Smooth muscle cell (in vitro differentiated cells): ENCODE measurements around the gene USP2. TPM values are rescaled to one million over a fixed set of nuclear protein-coding genes. Genes with fewer than 3 reads are reported as not detected.

Source experiments
- DNase-seq: peaks from one replicate; lab custom pipeline; 2025; ENCODE audit not compliant: unreplicated experiment; lab: John Stamatoyannopoulos, UW
- H2AFZ ChIP-seq: fragments of 200-600 bp; sonication (generic); 2 replicates; pipeline ENCODE4 v1.6.0; 2016; ENCODE audit warnings: antibody characterized with exemption, low read depth, mild to moderate bottlenecking
- H3F3A ChIP-seq: fragments of 200-600 bp; sonication (generic); 2 replicates; pipeline ENCODE4 v1.6.0; 2017; ENCODE audit warnings: antibody characterized with exemption, low read depth
- H3K27ac ChIP-seq: fragments of 200-600 bp; sonication (generic); 2 replicates; pipeline ENCODE4 v1.5.1; 2016; ENCODE audit warnings: low read depth, mild to moderate bottlenecking
- H3K27me3 ChIP-seq: fragments of 200-600 bp; sonication (generic); 2 replicates; pipeline ENCODE4 v1.6.1; 2016; ENCODE audit warnings: low read depth, mild to moderate bottlenecking
- H3K36me3 ChIP-seq: fragments of 200-600 bp; sonication (generic); 2 replicates; pipeline ENCODE4 v1.5.1; 2016; ENCODE audit warnings: low read depth
- H3K4me1 ChIP-seq: fragments of 200-600 bp; sonication (generic); 2 replicates; pipeline ENCODE4 v1.5.1; 2016; ENCODE audit warnings: low read depth
- H3K4me2 ChIP-seq: fragments of 200-600 bp; sonication (generic); 2 replicates; pipeline ENCODE4 v1.6.0; 2016; ENCODE audit warnings: mild to moderate bottlenecking
- H3K4me3 ChIP-seq: fragments of 200-600 bp; sonication (generic); 2 replicates; pipeline ENCODE4 v1.5.1; 2016; ENCODE audit warnings: mild to moderate bottlenecking
- H3K79me2 ChIP-seq: fragments of 200-600 bp; sonication (generic); 2 replicates; pipeline ENCODE4 v1.6.0; 2016; ENCODE audit warnings: low read depth, mild to moderate bottlenecking
- H3K9ac ChIP-seq: fragments of 200-600 bp; sonication (generic); 2 replicates; pipeline ENCODE4 v1.6.0; 2016; ENCODE audit warnings: low read depth
- H3K9me3 ChIP-seq: fragments of 200-600 bp; sonication (generic); replicated peaks from 2 replicates; pipeline ENCODE4 v1.5.1; 2016; ENCODE audit warnings: low read depth
- H4K20me1 ChIP-seq: fragments of 200-600 bp; sonication (generic); 2 replicates; pipeline ENCODE4 v1.6.0; 2016; ENCODE audit warnings: low read depth
- CTCF ChIP-seq: fragments of 200-600 bp; sonication (generic); IDR thresholded peaks from 2 replicates; pipeline ENCODE4 v1.5.1; 2017; ENCODE audit warnings: borderline replicate concordance, mild to moderate bottlenecking, antibody characterized with exemption; ENCODE audit not compliant: insufficient read depth, poor library complexity, severe bottlenecking
- WGBS: methylation state at CpG from one replicate; pipeline ENCODE4 v1.1.7; 2016; ENCODE audit warnings: low lambda C conversion rate; 5-methylcytosine and 5-hydroxymethylcytosine counted together
- polyA plus RNA-seq: library from polyadenylated mRNA; unstranded; fragments of >200 nt; fragmentation: Nextera tagmentation; extraction: Ambion mirVana; gene quantifications from 2 replicates; pipeline ENCODE4 v1.2.1, GENCODE V29; 2016
- total RNA-seq: library from RNA; depleted of rRNA; stranded (reverse); fragments of >200 nt; gene quantifications from 2 replicates; pipeline ENCODE4 v1.2.3, GENCODE V29; 2014

USP2 gene
- total and polyA plus RNA-seq, 2 experiments from 2014 or later, result 0.25 to 1.4 TPM

- peak overlapping the region; percentile 60 for H3K4me3 ChIP-seq
- no peak for TF ChIP-seq CTCF
- no peaks in the 10 kb centered on the region for H3K79me2 ChIP-seq
- H2AFZ ChIP-seq, result peak overlapping the region; percentile 91
- H3K27ac ChIP-seq, result peak overlapping the region; percentile 41
- H3K27me3 ChIP-seq, result no peaks in the 10 kb centered on the region
- H3K9ac ChIP-seq, result peak overlapping the region; percentile 39
- peak overlapping the region; percentile 98 for H3K4me2 ChIP-seq
- no peak for DNase-seq
- no peaks in the 10 kb centered on the region for H3K36me3 ChIP-seq
- peaks cover 58% of the 10 kb centered on the region for H3K4me1 ChIP-seq
- no peaks in the 10 kb centered on the region for H4K20me1 ChIP-seq
- 37% methylated on average over 17 of the region's 17 CpGs for WGBS
- peaks cover 43% of the 10 kb centered on the region for H3F3A ChIP-seq
- H3K9me3 ChIP-seq, result no peaks in the 10 kb centered on the region
These were observed 61.2 kb downstream of the USP2 start for GRCh38 chr11:119320240-119320775.

GRCh38 chr11:119319700-119320239 is 61.7 kb downstream of the USP2 start:
- Histone ChIP-seq H3K4me2 (peak overlapping the region; percentile 100), H3K36me3 (no peaks in the 10 kb centered on the region), H3F3A (peaks cover 43% of the 10 kb centered on the region), H3K27me3 (no peaks in the 10 kb centered on the region), H2AFZ (no peak overlapping the region), H3K4me3 (no peak overlapping the region), H3K9ac (no peak overlapping the region), H3K27ac (peak overlapping the region; percentile 69), H3K9me3 (no peaks in the 10 kb centered on the region), H3K4me1 (peaks cover 61% of the 10 kb centered on the region), H4K20me1 (no peaks in the 10 kb centered on the region), H3K79me2 (no peaks in the 10 kb centered on the region)
- DNase-seq, result no peak
- TF ChIP-seq CTCF, result no peak
- 75% methylated on average over 11 of the region's 11 CpGs for WGBS

- Histone ChIP-seq H3K27me3 (no peaks in the 10 kb centered on the region), H3F3A (peaks cover 43% of the 10 kb centered on the region), H3K27ac (peak overlapping the region; percentile 69), H3K36me3 (no peaks in the 10 kb centered on the region), H4K20me1 (no peaks in the 10 kb centered on the region), H3K9me3 (no peaks in the 10 kb centered on the region), H3K79me2 (no peaks in the 10 kb centered on the region), H3K4me1 (peaks cover 61% of the 10 kb centered on the region), H3K4me2 (peak overlapping the region; percentile 100), H2AFZ (peak overlapping the region; percentile 40), H3K9ac (no peak overlapping the region), H3K4me3 (no peak overlapping the region)
- TF ChIP-seq CTCF, result no peak
- WGBS, result 66% methylated on average over 8 of the region's 8 CpGs
- no peak for DNase-seq
These were observed 62.3 kb downstream of the USP2 start for GRCh38 chr11:119319136-119319699.
